ENCODE results near the gene ZNF648.
A peak's percentile ranks its signal among the peaks of the same experiment; 100 is the strongest.

The ZNF648 gene

GRCh38 chr1:182087719-182088350, 26.3 kb upstream of the ZNF648 start:
- Histone ChIP-seq H3K9ac (ENCODE audit: low read length) (no peak overlapping the region), H3K9me3 (ENCODE audit: control insufficient read depth, low read length) (no peaks in the 10 kb centered on the region), H3K4me1 (ENCODE audit: control insufficient read depth, insufficient read depth, low read length) (peaks cover 21% of the 10 kb centered on the region), H3K36me3 (ENCODE audit: control insufficient read depth, insufficient read depth, low read length) (no peaks in the 10 kb centered on the region), H3K27me3 (ENCODE audit: control insufficient read depth, insufficient read depth, low read length) (no peaks in the 10 kb centered on the region), H3K4me3 (ENCODE audit: low read length) (no peak overlapping the region)

- Histone ChIP-seq H3K9me3 (ENCODE audit: control insufficient read depth, low read length) (no peaks in the 10 kb centered on the region), H3K9ac (ENCODE audit: low read length) (no peak overlapping the region), H3K27me3 (ENCODE audit: control insufficient read depth, insufficient read depth, low read length) (no peaks in the 10 kb centered on the region), H3K4me3 (ENCODE audit: low read length) (no peak overlapping the region), H3K36me3 (ENCODE audit: control insufficient read depth, insufficient read depth, low read length) (no peaks in the 10 kb centered on the region), H3K4me1 (ENCODE audit: control insufficient read depth, insufficient read depth, low read length) (peaks cover 21% of the 10 kb centered on the region)
These were observed 25.8 kb upstream of the ZNF648 start for GRCh38 chr1:182087304-182087703.

GRCh38 chr1:182086620-182087019, 25.1 kb upstream of the ZNF648 start:
- H3K27me3 ChIP-seq (ENCODE audit: control insufficient read depth, insufficient read depth, low read length): no peaks in the 10 kb centered on the region
- no peaks in the 10 kb centered on the region for H3K36me3 ChIP-seq (ENCODE audit: control insufficient read depth, insufficient read depth, low read length)
- no peak overlapping the region for H3K9ac ChIP-seq (ENCODE audit: low read length)
- H3K9me3 ChIP-seq (ENCODE audit: control insufficient read depth, low read length): no peaks in the 10 kb centered on the region
- H3K4me1 ChIP-seq (ENCODE audit: control insufficient read depth, insufficient read depth, low read length): peaks cover 21% of the 10 kb centered on the region
- H3K4me3 ChIP-seq (ENCODE audit: low read length): no peak overlapping the region

- H3K36me3 ChIP-seq (ENCODE audit: control insufficient read depth, insufficient read depth, low read length): no peaks in the 10 kb centered on the region
- H3K9ac ChIP-seq (ENCODE audit: low read length): no peak overlapping the region
- peaks cover 21% of the 10 kb centered on the region for H3K4me1 ChIP-seq (ENCODE audit: control insufficient read depth, insufficient read depth, low read length)
- no peaks in the 10 kb centered on the region for H3K27me3 ChIP-seq (ENCODE audit: control insufficient read depth, insufficient read depth, low read length)
- no peaks in the 10 kb centered on the region for H3K9me3 ChIP-seq (ENCODE audit: control insufficient read depth, low read length)
- no peak overlapping the region for H3K4me3 ChIP-seq (ENCODE audit: low read length)
These were observed 24.6 kb upstream of the ZNF648 start for GRCh38 chr1:182086136-182086535.

- H3K9ac ChIP-seq (ENCODE audit: low read length): no peak overlapping the region
These were observed 24.2 kb upstream of the ZNF648 start for GRCh38 chr1:182085726-182086125.

GRCh38 chr1:182084487-182085316, 23.2 kb upstream of the ZNF648 start:
- Histone ChIP-seq H3K36me3 (ENCODE audit: control insufficient read depth, insufficient read depth, low read length) (no peaks in the 10 kb centered on the region), H3K4me3 (ENCODE audit: low read length) (no peak overlapping the region), H3K4me1 (ENCODE audit: control insufficient read depth, insufficient read depth, low read length) (peaks cover 21% of the 10 kb centered on the region), H3K9ac (ENCODE audit: low read length) (peak overlapping the region; percentile 33), H3K9me3 (ENCODE audit: control insufficient read depth, low read length) (no peaks in the 10 kb centered on the region), H3K27me3 (ENCODE audit: control insufficient read depth, insufficient read depth, low read length) (no peaks in the 10 kb centered on the region)

More at GRCh38 chr1:182085726-182086125, 24.2 kb upstream of the ZNF648 start:
- Histone ChIP-seq H3K4me3 (ENCODE audit: low read length) (no peak overlapping the region), H3K36me3 (ENCODE audit: control insufficient read depth, insufficient read depth, low read length) (no peaks in the 10 kb centered on the region), H3K27me3 (ENCODE audit: control insufficient read depth, insufficient read depth, low read length) (no peaks in the 10 kb centered on the region), H3K9me3 (ENCODE audit: control insufficient read depth, low read length) (no peaks in the 10 kb centered on the region), H3K4me1 (ENCODE audit: control insufficient read depth, insufficient read depth, low read length) (peaks cover 21% of the 10 kb centered on the region)

- peaks cover 21% of the 10 kb centered on the region for H3K4me1 ChIP-seq (ENCODE audit: control insufficient read depth, insufficient read depth, low read length)
- no peak overlapping the region for H3K4me3 ChIP-seq (ENCODE audit: low read length)
- H3K9me3 ChIP-seq (ENCODE audit: control insufficient read depth, low read length): no peaks in the 10 kb centered on the region
- H3K27me3 ChIP-seq (ENCODE audit: control insufficient read depth, insufficient read depth, low read length): no peaks in the 10 kb centered on the region
- no peaks in the 10 kb centered on the region for H3K36me3 ChIP-seq (ENCODE audit: control insufficient read depth, insufficient read depth, low read length)
- no peak overlapping the region for H3K9ac ChIP-seq (ENCODE audit: low read length)
These were observed 22.5 kb upstream of the ZNF648 start for GRCh38 chr1:182083851-182084486.

GRCh38 chr1:182080955-182081582, 19.6 kb upstream of the ZNF648 start:
- Histone ChIP-seq H3K9ac (ENCODE audit: low read length) (no peak overlapping the region), H3K4me3 (ENCODE audit: low read length) (no peak overlapping the region), H3K36me3 (ENCODE audit: control insufficient read depth, insufficient read depth, low read length) (no peaks in the 10 kb centered on the region), H3K9me3 (ENCODE audit: control insufficient read depth, low read length) (no peaks in the 10 kb centered on the region), H3K4me1 (ENCODE audit: control insufficient read depth, insufficient read depth, low read length) (peaks cover 8% of the 10 kb centered on the region), H3K27me3 (ENCODE audit: control insufficient read depth, insufficient read depth, low read length) (no peaks in the 10 kb centered on the region)

- Histone ChIP-seq H3K9me3 (ENCODE audit: control insufficient read depth, low read length) (no peaks in the 10 kb centered on the region), H3K4me1 (ENCODE audit: control insufficient read depth, insufficient read depth, low read length) (peaks cover 7% of the 10 kb centered on the region), H3K27me3 (ENCODE audit: control insufficient read depth, insufficient read depth, low read length) (no peaks in the 10 kb centered on the region), H3K36me3 (ENCODE audit: control insufficient read depth, insufficient read depth, low read length) (no peaks in the 10 kb centered on the region), H3K4me3 (ENCODE audit: low read length) (no peak overlapping the region), H3K9ac (ENCODE audit: low read length) (no peak overlapping the region)
These were observed 18.5 kb upstream of the ZNF648 start for GRCh38 chr1:182080040-182080439.

GRCh38 chr1:182071924-182072323, 10.4 kb upstream of the ZNF648 start:
- no peaks in the 10 kb centered on the region for H3K36me3 ChIP-seq (ENCODE audit: control insufficient read depth, insufficient read depth, low read length)
- no peaks in the 10 kb centered on the region for H3K4me1 ChIP-seq (ENCODE audit: control insufficient read depth, insufficient read depth, low read length)
- H3K4me3 ChIP-seq (ENCODE audit: low read length): no peak overlapping the region
- no peak overlapping the region for H3K9ac ChIP-seq (ENCODE audit: low read length)
- no peaks in the 10 kb centered on the region for H3K9me3 ChIP-seq (ENCODE audit: control insufficient read depth, low read length)
- peaks cover 4% of the 10 kb centered on the region for H3K27me3 ChIP-seq (ENCODE audit: control insufficient read depth, insufficient read depth, low read length)

GRCh38 chr1:182069028-182069466, 7.5 kb upstream of the ZNF648 start:
- H3K4me1 ChIP-seq (ENCODE audit: control insufficient read depth, insufficient read depth, low read length): no peaks in the 10 kb centered on the region
- peaks cover 4% of the 10 kb centered on the region for H3K27me3 ChIP-seq (ENCODE audit: control insufficient read depth, insufficient read depth, low read length)
- H3K9ac ChIP-seq (ENCODE audit: low read length): no peak overlapping the region
- H3K4me3 ChIP-seq (ENCODE audit: low read length): no peak overlapping the region
- no peaks in the 10 kb centered on the region for H3K9me3 ChIP-seq (ENCODE audit: control insufficient read depth, low read length)
- H3K36me3 ChIP-seq (ENCODE audit: control insufficient read depth, insufficient read depth, low read length): no peaks in the 10 kb centered on the region

GRCh38 chr1:182066934-182067333, 5.4 kb upstream of the ZNF648 start:
- no peaks in the 10 kb centered on the region for H3K4me1 ChIP-seq (ENCODE audit: control insufficient read depth, insufficient read depth, low read length)
- H3K36me3 ChIP-seq (ENCODE audit: control insufficient read depth, insufficient read depth, low read length): no peaks in the 10 kb centered on the region
- H3K9me3 ChIP-seq (ENCODE audit: control insufficient read depth, low read length): no peaks in the 10 kb centered on the region
- no peak overlapping the region for H3K9ac ChIP-seq (ENCODE audit: low read length)
- no peaks in the 10 kb centered on the region for H3K27me3 ChIP-seq (ENCODE audit: control insufficient read depth, insufficient read depth, low read length)
- H3K4me3 ChIP-seq (ENCODE audit: low read length): no peak overlapping the region

Data from mucosa of stomach (tissue), 1 donor.